ENCODE data around the gene LHX5. TPM values are rescaled to one million over a fixed set of nuclear protein-coding genes. Genes with fewer than 3 reads are reported as not detected.

Gene LHX5
- polyA plus RNA-seq, 4 donors = not detected

DNA sequence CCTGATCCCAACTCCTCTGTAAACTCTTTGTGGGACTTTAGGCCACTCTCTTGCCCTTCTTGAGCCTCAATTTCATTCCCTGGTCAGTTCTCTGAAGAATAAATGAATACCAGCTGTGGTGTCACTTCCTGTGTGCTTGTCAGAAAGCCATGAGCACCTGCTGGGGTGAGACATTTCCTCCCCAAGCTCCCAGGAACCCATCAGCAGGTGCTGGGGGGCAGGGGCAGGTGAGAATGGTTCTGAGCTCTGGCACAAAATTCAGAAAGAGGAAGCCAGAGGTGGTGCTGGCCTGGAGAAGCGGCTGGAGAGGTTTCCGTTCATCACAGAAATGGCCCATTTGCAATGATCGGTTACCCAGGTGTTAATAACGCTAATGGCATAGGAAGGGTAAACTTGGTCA is 14.9 kb downstream of the LHX5 start:
- DNase-seq (no peak), FAIRE-seq (no peak)
- Histone ChIP-seq H3K9me3 (ENCODE audit: control insufficient read depth in 2 of 2, insufficient read depth in 1 of 2, low read depth in 1 of 2, low read length in 1 of 2) (no peaks in the 10 kb centered on the region), H3K4me1 (ENCODE audit: control insufficient read depth in 3 of 3, insufficient read depth in 2 of 3, low read depth in 1 of 3, low read length in 2 of 3) (no peaks in the 10 kb centered on the region), H3K36me3 (ENCODE audit: control insufficient read depth in 3 of 3, insufficient read depth in 2 of 3, low read depth in 1 of 3, low read length in 3 of 3) (no peaks in the 10 kb centered on the region), H3K27ac (ENCODE audit: low read depth in 1 of 3, low read length in 2 of 3) (no peak overlapping the region), H3K27me3 (ENCODE audit: control insufficient read depth in 3 of 3, insufficient read depth in 3 of 3, low read length in 3 of 3) (peaks cover 0 to 24% (median 7%) of the 10 kb centered on the region in 3 donors), H3K4me3 (ENCODE audit: low read depth in 1 of 3, low read length in 3 of 3) (no peak overlapping the region)
- 54 to 61% (median 59%) methylated on average over 4 of the region's 4 CpGs for WGBS, 3 donors

DNA sequence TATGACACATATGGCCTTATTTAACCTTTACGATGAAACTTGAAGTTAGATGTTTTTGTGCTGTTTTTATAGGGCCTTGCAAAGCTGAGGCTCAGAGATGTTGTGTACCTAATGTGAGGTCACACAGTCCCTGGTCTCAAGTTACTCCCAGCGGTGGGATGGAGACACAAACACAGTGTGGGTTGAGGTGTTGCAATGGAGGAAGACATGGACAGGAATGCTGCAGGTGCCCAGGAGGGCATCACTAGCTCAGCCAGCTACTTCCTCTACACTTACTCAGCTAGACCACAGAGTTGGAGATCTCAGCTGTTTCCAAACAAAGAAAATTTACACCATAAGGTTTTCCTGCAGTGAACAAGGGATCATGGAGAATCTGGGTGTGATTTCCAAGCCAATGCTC is 15.5 kb downstream of the LHX5 start:
- FAIRE-seq (no peak), DNase-seq (no peak)
- Histone ChIP-seq H3K27ac (ENCODE audit: low read depth in 1 of 3, low read length in 2 of 3) (no peak overlapping the region), H3K9me3 (ENCODE audit: control insufficient read depth in 2 of 2, insufficient read depth in 1 of 2, low read depth in 1 of 2, low read length in 1 of 2) (no peaks in the 10 kb centered on the region), H3K36me3 (ENCODE audit: control insufficient read depth in 3 of 3, insufficient read depth in 2 of 3, low read depth in 1 of 3, low read length in 3 of 3) (no peaks in the 10 kb centered on the region), H3K4me1 (ENCODE audit: control insufficient read depth in 3 of 3, insufficient read depth in 2 of 3, low read depth in 1 of 3, low read length in 2 of 3) (no peaks in the 10 kb centered on the region), H3K4me3 (ENCODE audit: low read depth in 1 of 3, low read length in 3 of 3) (no peak overlapping the region), H3K27me3 (ENCODE audit: control insufficient read depth in 3 of 3, insufficient read depth in 3 of 3, low read length in 3 of 3) (peaks cover 0 to 18% (median 7%) of the 10 kb centered on the region in 3 donors)
- 73 to 92% (median 80%) methylated on average over 2 of the region's 2 CpGs for WGBS, 3 donors

DNA sequence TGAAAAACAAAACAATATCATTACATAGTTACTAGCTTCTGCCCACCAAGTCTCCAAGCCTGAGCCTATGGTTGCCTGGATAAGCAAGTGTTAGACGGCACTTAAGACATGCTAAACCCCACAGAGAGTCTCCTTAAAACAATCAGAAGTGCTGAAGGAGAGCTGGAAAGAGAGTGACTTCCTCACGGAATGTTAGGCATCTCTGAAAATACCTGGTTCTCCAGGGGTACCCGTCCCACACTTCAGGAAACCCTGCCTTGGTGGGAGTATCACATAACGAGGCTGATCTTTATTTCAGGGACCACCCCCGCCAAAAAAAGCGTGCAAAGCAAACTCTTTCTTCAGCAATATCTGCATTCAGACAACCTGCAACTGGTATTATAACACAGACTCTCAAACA is 18.3 kb downstream of the LHX5 start:
- no peak for FAIRE-seq
- Histone ChIP-seq H3K4me1 (ENCODE audit: control insufficient read depth in 3 of 3, insufficient read depth in 2 of 3, low read depth in 1 of 3, low read length in 2 of 3) (no peaks in the 10 kb centered on the region), H3K27me3 (ENCODE audit: control insufficient read depth in 3 of 3, insufficient read depth in 3 of 3, low read length in 3 of 3) (peaks cover 0 to 15% (median 6%) of the 10 kb centered on the region in 3 donors), H3K27ac (ENCODE audit: low read depth in 1 of 3, low read length in 2 of 3) (no peak overlapping the region), H3K36me3 (ENCODE audit: control insufficient read depth in 3 of 3, insufficient read depth in 2 of 3, low read depth in 1 of 3, low read length in 3 of 3) (no peaks in the 10 kb centered on the region), H3K9me3 (ENCODE audit: control insufficient read depth in 2 of 2, insufficient read depth in 1 of 2, low read depth in 1 of 2, low read length in 1 of 2) (no peaks in the 10 kb centered on the region), H3K4me3 (ENCODE audit: low read depth in 1 of 3, low read length in 3 of 3) (no peak overlapping the region)
- DNase-seq = no peak
- WGBS, 3 donors = 37 to 49% (median 47%) methylated on average over 6 of the region's 6 CpGs

DNA sequence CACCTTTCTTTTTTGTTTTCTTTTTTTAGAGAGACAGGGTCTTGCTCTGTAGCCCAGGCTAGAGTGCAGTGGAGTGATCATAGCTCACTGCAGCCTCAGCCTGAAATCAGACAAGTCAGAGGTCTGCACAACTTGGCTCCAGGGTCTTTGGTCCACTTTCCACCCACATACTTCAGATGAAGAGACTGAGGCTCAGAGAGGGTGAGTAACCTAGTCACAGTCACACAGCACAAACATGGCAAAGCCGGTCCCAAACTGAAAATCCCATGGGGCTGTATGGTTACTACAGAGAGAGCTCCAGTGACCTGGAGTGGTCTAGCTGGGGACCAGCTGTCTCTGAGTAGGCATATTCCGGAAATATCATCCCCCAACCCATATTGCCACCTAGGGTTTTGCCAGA is 19.2 kb downstream of the LHX5 start:
- H3K4me1 ChIP-seq (ENCODE audit: control insufficient read depth in 3 of 3, insufficient read depth in 2 of 3, low read depth in 1 of 3, low read length in 2 of 3) = no peaks in the 10 kb centered on the region
- no peak overlapping the region for H3K27ac ChIP-seq (ENCODE audit: low read depth in 1 of 3, low read length in 2 of 3)
- WGBS, 3 donors = 86 to 93% (median 90%) methylated on average over 2 of the region's 2 CpGs
- H3K4me3 ChIP-seq (ENCODE audit: low read depth in 1 of 3, low read length in 3 of 3) = no peak overlapping the region
- FAIRE-seq (no peak), DNase-seq (no peak)
- H3K27me3 ChIP-seq (ENCODE audit: control insufficient read depth in 3 of 3, insufficient read depth in 3 of 3, low read length in 3 of 3) = peaks cover 0 to 9% (median 7%) of the 10 kb centered on the region in 3 donors
- H3K9me3 ChIP-seq (ENCODE audit: control insufficient read depth in 2 of 2, insufficient read depth in 1 of 2, low read depth in 1 of 2, low read length in 1 of 2) = no peaks in the 10 kb centered on the region
- no peaks in the 10 kb centered on the region for H3K36me3 ChIP-seq (ENCODE audit: control insufficient read depth in 3 of 3, insufficient read depth in 2 of 3, low read depth in 1 of 3, low read length in 3 of 3)

DNA sequence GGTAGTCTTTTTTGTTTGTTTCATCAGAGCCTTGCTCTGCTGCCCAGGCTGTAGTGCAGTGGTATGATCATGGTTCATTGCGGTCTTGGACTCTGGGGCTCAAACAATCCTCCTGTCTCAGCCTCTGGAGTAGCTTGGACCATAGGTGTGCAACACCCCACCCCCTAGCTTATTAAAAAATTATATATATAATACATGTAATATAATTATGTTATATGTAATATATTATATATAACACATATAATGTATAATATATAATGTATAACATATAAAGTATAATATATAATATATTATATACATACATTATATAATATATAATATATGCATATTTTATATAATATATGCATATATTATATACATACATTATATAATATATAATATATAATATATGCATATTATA is 21.8 kb downstream of the LHX5 start:
- DNase-seq (no peak), FAIRE-seq (peak; percentile 99)
- Histone ChIP-seq H3K27ac (ENCODE audit: low read depth in 1 of 3, low read length in 2 of 3) (no peak overlapping the region), H3K4me1 (ENCODE audit: control insufficient read depth in 3 of 3, insufficient read depth in 2 of 3, low read depth in 1 of 3, low read length in 2 of 3) (no peaks in the 10 kb centered on the region), H3K27me3 (ENCODE audit: control insufficient read depth in 3 of 3, insufficient read depth in 3 of 3, low read length in 3 of 3) (peaks cover 0 to 11% (median 7%) of the 10 kb centered on the region in 3 donors), H3K36me3 (ENCODE audit: control insufficient read depth in 3 of 3, insufficient read depth in 2 of 3, low read depth in 1 of 3, low read length in 3 of 3) (no peaks in the 10 kb centered on the region), H3K9me3 (ENCODE audit: control insufficient read depth in 2 of 2, insufficient read depth in 1 of 2, low read depth in 1 of 2, low read length in 1 of 2) (no peaks in the 10 kb centered on the region), H3K4me3 (ENCODE audit: low read depth in 1 of 3, low read length in 3 of 3) (no peak overlapping the region)
- WGBS, 3 donors = 91 to 95% (median 94%) methylated on average over 1 of the region's 1 CpG

GRCh38 chr12:113449299-113449698 is 22.4 kb downstream of the LHX5 start:
- no peaks in the 10 kb centered on the region for H3K4me1 ChIP-seq (ENCODE audit: control insufficient read depth in 3 of 3, insufficient read depth in 2 of 3, low read depth in 1 of 3, low read length in 2 of 3)
- no peak overlapping the region for H3K4me3 ChIP-seq (ENCODE audit: low read depth in 1 of 3, low read length in 3 of 3)
- H3K27me3 ChIP-seq (ENCODE audit: control insufficient read depth in 3 of 3, insufficient read depth in 3 of 3, low read length in 3 of 3) = peaks cover 0 to 11% (median 7%) of the 10 kb centered on the region in 3 donors
- H3K27ac ChIP-seq (ENCODE audit: low read depth in 1 of 3, low read length in 2 of 3) = no peak overlapping the region
- 74 to 89% (median 89%) methylated on average over 2 of the region's 2 CpGs for WGBS, 3 donors
- H3K36me3 ChIP-seq (ENCODE audit: control insufficient read depth in 3 of 3, insufficient read depth in 2 of 3, low read depth in 1 of 3, low read length in 3 of 3) = no peaks in the 10 kb centered on the region
- FAIRE-seq (no peak), DNase-seq (no peak)
- H3K9me3 ChIP-seq (ENCODE audit: control insufficient read depth in 2 of 2, insufficient read depth in 1 of 2, low read depth in 1 of 2, low read length in 1 of 2) = no peaks in the 10 kb centered on the region

DNA sequence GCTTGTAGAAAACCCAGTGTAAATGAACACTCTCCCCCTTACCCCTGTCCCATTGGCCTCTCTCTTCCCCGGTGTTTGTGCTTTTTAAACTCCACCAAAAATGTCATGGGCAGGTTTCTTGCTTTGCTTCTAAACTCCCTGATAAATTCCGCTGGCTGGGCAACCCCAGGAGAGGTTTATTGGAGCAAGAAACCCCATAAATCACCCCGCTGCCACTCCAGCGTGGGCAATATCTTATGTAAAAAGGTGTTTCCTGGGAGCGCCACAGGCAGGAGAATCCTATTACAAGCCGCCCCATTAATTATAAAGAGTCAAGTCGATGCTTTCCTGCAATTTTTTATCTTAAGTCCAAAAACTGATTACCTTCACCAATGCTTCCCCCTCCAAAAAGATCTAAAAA is 22.8 kb downstream of the LHX5 start:
- Histone ChIP-seq H3K36me3 (ENCODE audit: control insufficient read depth in 3 of 3, insufficient read depth in 2 of 3, low read depth in 1 of 3, low read length in 3 of 3) (no peaks in the 10 kb centered on the region), H3K9me3 (ENCODE audit: control insufficient read depth in 2 of 2, insufficient read depth in 1 of 2, low read depth in 1 of 2, low read length in 1 of 2) (no peaks in the 10 kb centered on the region), H3K27ac (ENCODE audit: low read depth in 1 of 3, low read length in 2 of 3) (no peak overlapping the region), H3K27me3 (ENCODE audit: control insufficient read depth in 3 of 3, insufficient read depth in 3 of 3, low read length in 3 of 3) (peaks cover 0 to 11% (median 7%) of the 10 kb centered on the region in 3 donors), H3K4me3 (ENCODE audit: low read depth in 1 of 3, low read length in 3 of 3) (no peak overlapping the region), H3K4me1 (ENCODE audit: control insufficient read depth in 3 of 3, insufficient read depth in 2 of 3, low read depth in 1 of 3, low read length in 2 of 3) (no peaks in the 10 kb centered on the region)
- DNase-seq (no peak), FAIRE-seq (no peak)
- WGBS, 3 donors = 16 to 29% (median 29%) methylated on average over 7 of the region's 7 CpGs

DNA sequence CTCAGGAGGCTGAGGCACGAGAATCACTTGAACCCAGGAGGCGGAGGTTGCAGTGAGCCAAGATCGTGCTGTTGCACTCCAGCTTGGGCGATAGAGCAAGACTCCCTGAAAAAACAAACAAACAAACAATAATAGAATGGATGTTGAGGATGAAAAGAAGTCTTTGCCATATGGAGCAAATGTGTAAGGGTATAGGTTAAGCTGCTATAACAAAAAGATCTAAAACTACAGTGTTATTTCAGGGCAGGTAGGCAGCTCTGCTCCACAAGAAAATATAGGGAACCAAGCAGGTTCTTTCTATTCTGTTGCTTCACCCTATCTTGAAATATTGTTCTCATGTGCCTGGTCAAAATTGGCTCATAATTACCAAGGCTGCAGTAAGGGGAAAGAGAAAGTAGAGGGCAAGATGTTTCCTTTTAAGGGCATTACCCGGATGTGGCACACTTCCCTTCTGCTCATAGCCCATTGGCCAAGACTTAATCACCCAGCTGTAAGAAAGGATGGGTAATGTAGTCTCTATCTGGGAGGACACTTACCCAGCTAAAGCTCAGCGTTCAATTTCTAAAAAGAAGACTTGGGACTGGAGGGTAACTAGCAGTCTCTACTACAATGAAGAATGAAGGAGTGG is 26.0 kb downstream of the LHX5 start:
- H3K27ac ChIP-seq (ENCODE audit: low read depth in 1 of 3, low read length in 2 of 3) = no peak overlapping the region
- WGBS, 3 donors = 82 to 86% (median 85%) methylated on average over 6 of the region's 6 CpGs
- H3K4me1 ChIP-seq (ENCODE audit: control insufficient read depth in 3 of 3, insufficient read depth in 2 of 3, low read depth in 1 of 3, low read length in 2 of 3) = no peaks in the 10 kb centered on the region
- no peak overlapping the region for H3K4me3 ChIP-seq (ENCODE audit: low read depth in 1 of 3, low read length in 3 of 3)
- H3K36me3 ChIP-seq (ENCODE audit: control insufficient read depth in 3 of 3, insufficient read depth in 2 of 3, low read depth in 1 of 3, low read length in 3 of 3) = no peaks in the 10 kb centered on the region
- peaks cover 0 to 11% (median 5%) of the 10 kb centered on the region in 3 donors for H3K27me3 ChIP-seq (ENCODE audit: control insufficient read depth in 3 of 3, insufficient read depth in 3 of 3, low read length in 3 of 3)
- no peak for FAIRE-seq
- DNase-seq = no peak
- no peaks in the 10 kb centered on the region for H3K9me3 ChIP-seq (ENCODE audit: control insufficient read depth in 2 of 2, insufficient read depth in 1 of 2, low read depth in 1 of 2, low read length in 1 of 2)

DNA sequence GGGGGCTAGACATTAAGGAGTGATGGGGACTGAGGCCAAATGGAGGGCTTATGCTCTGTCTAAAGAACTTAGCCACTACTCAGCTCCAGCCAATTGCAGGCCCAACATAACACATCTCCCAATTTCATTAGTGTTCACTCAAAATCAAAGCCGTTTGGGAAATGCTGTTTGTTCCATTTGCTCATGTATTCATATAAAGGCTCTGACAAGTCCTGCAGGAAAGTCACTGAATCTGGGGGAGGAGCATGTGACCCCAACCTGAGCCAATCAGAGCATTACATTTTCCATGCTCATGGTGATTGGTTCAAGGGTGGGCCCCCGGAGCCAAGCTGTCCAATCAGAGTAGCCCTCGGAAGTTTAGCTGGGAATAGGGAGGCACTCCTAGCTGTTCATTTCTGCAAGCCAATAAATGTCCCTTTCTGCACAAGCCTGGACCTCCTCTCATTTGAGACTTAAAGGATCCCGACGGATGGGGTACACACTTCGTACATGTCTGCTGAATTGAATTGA is 28.6 kb downstream of the LHX5 start:
- no peak for FAIRE-seq
- 85 to 89% (median 88%) methylated on average over 6 of the region's 6 CpGs for WGBS, 3 donors
- no peaks in the 10 kb centered on the region for H3K9me3 ChIP-seq (ENCODE audit: control insufficient read depth in 2 of 2, insufficient read depth in 1 of 2, low read depth in 1 of 2, low read length in 1 of 2)

More for the DNA sequence above, 28.6 kb downstream of the LHX5 start:
- Histone ChIP-seq H3K36me3 (ENCODE audit: control insufficient read depth in 3 of 3, insufficient read depth in 2 of 3, low read depth in 1 of 3, low read length in 3 of 3) (no peaks in the 10 kb centered on the region), H3K4me3 (ENCODE audit: low read depth in 1 of 3, low read length in 3 of 3) (no peak overlapping the region), H3K27me3 (ENCODE audit: control insufficient read depth in 3 of 3, insufficient read depth in 3 of 3, low read length in 3 of 3) (peaks cover 0 to 8% (median 4%) of the 10 kb centered on the region in 3 donors), H3K27ac (ENCODE audit: low read depth in 1 of 3, low read length in 2 of 3) (no peak overlapping the region), H3K4me1 (ENCODE audit: control insufficient read depth in 3 of 3, insufficient read depth in 2 of 3, low read depth in 1 of 3, low read length in 2 of 3) (no peaks in the 10 kb centered on the region)
- DNase-seq = no peak

Measured in small intestine (tissue), 7 donors.